ENCODE data around the gene PDYN.
"Not testable (repeated sequence)": the region's sequence is repeated elsewhere in the genome, so short reads cannot be mapped to it uniquely, and the experiment has no call there.

Gene PDYN

GRCh38 chr20:1993986-1994385, at the start of gene PDYN:
Gene PDYN (minus strand): TSS chr20:1994058. CDS start chr20:1983084, 10,974 bp downstream.
- Histone ChIP-seq H3K4me3 (ENCODE audit: insufficient read length, low read depth) (no peak within 1 kb of the TSS), H3K4me1 (ENCODE audit: insufficient read depth, insufficient read length) (no peaks in the 10 kb centered on the region), H3K27me3 (ENCODE audit: insufficient read depth, insufficient read length) (peaks cover 25% of the 10 kb centered on the region), H3K36me3 (ENCODE audit: insufficient read depth, insufficient read length, low read length) (no peaks in the 10 kb centered on the region), H3K9me3 (ENCODE audit: insufficient read depth, low read length) (no peaks in the 10 kb centered on the region), H3K9ac (ENCODE audit: insufficient read length, low read depth) (no peak within 1 kb of the TSS)
- no peak for TF ChIP-seq SUZ12 (IDR thresholded peaks at IDR 0.05; ENCODE audit: extremely low read depth, insufficient read depth, insufficient read length)
- no peak for TF ChIP-seq YY1 (IDR thresholded peaks at IDR 0.05; ENCODE audit: insufficient read depth, insufficient read length)
- no peak for TF ChIP-seq ZNF274 (IDR thresholded peaks at IDR 0.05; ENCODE audit: low read depth, low read length)
- DNase-seq (ENCODE audit: low read depth, low spot score): no peak

- TF ChIP-seq ZNF274 (IDR thresholded peaks at IDR 0.05; ENCODE audit: low read depth, low read length) (no peak), YY1 (IDR thresholded peaks at IDR 0.05; ENCODE audit: insufficient read depth, insufficient read length) (no peak), SUZ12 (IDR thresholded peaks at IDR 0.05; ENCODE audit: extremely low read depth, insufficient read depth, insufficient read length) (no peak)
- H3K4me1 ChIP-seq (ENCODE audit: insufficient read depth, insufficient read length): no peaks in the 10 kb centered on the region
- DNase-seq (ENCODE audit: low read depth, low spot score): no peak
- no peaks in the 10 kb centered on the region for H3K36me3 ChIP-seq (ENCODE audit: insufficient read depth, insufficient read length, low read length)
- H3K9ac ChIP-seq (ENCODE audit: insufficient read length, low read depth): no peak overlapping the region
- H3K9me3 ChIP-seq (ENCODE audit: insufficient read depth, low read length): no peaks in the 10 kb centered on the region
- no peaks in the 10 kb centered on the region for H3K27me3 ChIP-seq (ENCODE audit: insufficient read depth, insufficient read length)
- no peak overlapping the region for H3K4me3 ChIP-seq (ENCODE audit: insufficient read length, low read depth)
Measured at GRCh38 chr20:2042400-2042799, 48.5 kb upstream of the PDYN start.

GRCh38 chr20:2038161-2038560, 44.3 kb upstream of the PDYN start:
- DNase-seq (ENCODE audit: low read depth, low spot score): no peak
- H3K36me3 ChIP-seq (ENCODE audit: insufficient read depth, insufficient read length, low read length): no peaks in the 10 kb centered on the region
- TF ChIP-seq YY1 (IDR thresholded peaks at IDR 0.05; ENCODE audit: insufficient read depth, insufficient read length) (no peak), SUZ12 (IDR thresholded peaks at IDR 0.05; ENCODE audit: extremely low read depth, insufficient read depth, insufficient read length) (no peak), ZNF274 (IDR thresholded peaks at IDR 0.05; ENCODE audit: low read depth, low read length) (no peak)
- peaks cover 3% of the 10 kb centered on the region for H3K27me3 ChIP-seq (ENCODE audit: insufficient read depth, insufficient read length)
- no peak overlapping the region for H3K9ac ChIP-seq (ENCODE audit: insufficient read length, low read depth)
- no peaks in the 10 kb centered on the region for H3K9me3 ChIP-seq (ENCODE audit: insufficient read depth, low read length)
- no peak overlapping the region for H3K4me3 ChIP-seq (ENCODE audit: insufficient read length, low read depth)
- no peaks in the 10 kb centered on the region for H3K4me1 ChIP-seq (ENCODE audit: insufficient read depth, insufficient read length)

GRCh38 chr20:2037296-2037914, 43.5 kb upstream of the PDYN start:
- no peak for DNase-seq (ENCODE audit: low read depth, low spot score)
- H3K36me3 ChIP-seq (ENCODE audit: insufficient read depth, insufficient read length, low read length): no peaks in the 10 kb centered on the region
- no peaks in the 10 kb centered on the region for H3K4me1 ChIP-seq (ENCODE audit: insufficient read depth, insufficient read length)
- no peak overlapping the region for H3K4me3 ChIP-seq (ENCODE audit: insufficient read length, low read depth)
- H3K27me3 ChIP-seq (ENCODE audit: insufficient read depth, insufficient read length): peaks cover 3% of the 10 kb centered on the region
- no peak overlapping the region for H3K9ac ChIP-seq (ENCODE audit: insufficient read length, low read depth)
- no peaks in the 10 kb centered on the region for H3K9me3 ChIP-seq (ENCODE audit: insufficient read depth, low read length)
- TF ChIP-seq YY1 (IDR thresholded peaks at IDR 0.05; ENCODE audit: insufficient read depth, insufficient read length) (no peak), SUZ12 (IDR thresholded peaks at IDR 0.05; ENCODE audit: extremely low read depth, insufficient read depth, insufficient read length) (no peak), ZNF274 (IDR thresholded peaks at IDR 0.05; ENCODE audit: low read depth, low read length) (no peak)

- not testable (repeated sequence) for H3K9ac ChIP-seq (ENCODE audit: insufficient read length, low read depth); H3K4me1 ChIP-seq (ENCODE audit: insufficient read depth, insufficient read length); H3K4me3 ChIP-seq (ENCODE audit: insufficient read length, low read depth); H3K36me3 ChIP-seq (ENCODE audit: insufficient read depth, insufficient read length, low read length); H3K9me3 ChIP-seq (ENCODE audit: insufficient read depth, low read length); DNase-seq (ENCODE audit: low read depth, low spot score); H3K27me3 ChIP-seq (ENCODE audit: insufficient read depth, insufficient read length)
Measured at GRCh38 chr20:2036357-2036756, 42.5 kb upstream of the PDYN start.

GRCh38 chr20:2032168-2032567, 38.3 kb upstream of the PDYN start:
- peaks cover 3% of the 10 kb centered on the region for H3K27me3 ChIP-seq (ENCODE audit: insufficient read depth, insufficient read length)

GRCh38 chr20:2026514-2026913, 32.7 kb upstream of the PDYN start:
- Histone ChIP-seq H3K4me3 (ENCODE audit: insufficient read length, low read depth) (no peak overlapping the region), H3K36me3 (ENCODE audit: insufficient read depth, insufficient read length, low read length) (no peaks in the 10 kb centered on the region), H3K9me3 (ENCODE audit: insufficient read depth, low read length) (peaks cover 15% of the 10 kb centered on the region; the same call in 1 of the 2 replicates), H3K9ac (ENCODE audit: insufficient read length, low read depth) (no peak overlapping the region), H3K27me3 (ENCODE audit: insufficient read depth, insufficient read length) (peaks cover 15% of the 10 kb centered on the region), H3K4me1 (ENCODE audit: insufficient read depth, insufficient read length) (no peaks in the 10 kb centered on the region)
- TF ChIP-seq ZNF274 (IDR thresholded peaks at IDR 0.05; ENCODE audit: low read depth, low read length): no peak
- no peak for TF ChIP-seq YY1 (IDR thresholded peaks at IDR 0.05; ENCODE audit: insufficient read depth, insufficient read length)
- no peak for TF ChIP-seq SUZ12 (IDR thresholded peaks at IDR 0.05; ENCODE audit: extremely low read depth, insufficient read depth, insufficient read length)
- no peak for DNase-seq (ENCODE audit: low read depth, low spot score)

More at GRCh38 chr20:2032168-2032567, 38.3 kb upstream of the PDYN start:
- H3K4me1 ChIP-seq (ENCODE audit: insufficient read depth, insufficient read length): no peaks in the 10 kb centered on the region
- no peak for DNase-seq (ENCODE audit: low read depth, low spot score)
- TF ChIP-seq SUZ12 (IDR thresholded peaks at IDR 0.05; ENCODE audit: extremely low read depth, insufficient read depth, insufficient read length) (no peak), ZNF274 (IDR thresholded peaks at IDR 0.05; ENCODE audit: low read depth, low read length) (no peak), YY1 (IDR thresholded peaks at IDR 0.05; ENCODE audit: insufficient read depth, insufficient read length) (no peak)
- H3K9me3 ChIP-seq (ENCODE audit: insufficient read depth, low read length): peaks cover under 1% of the 10 kb centered on the region; the same call in 1 of the 2 replicates
- no peaks in the 10 kb centered on the region for H3K36me3 ChIP-seq (ENCODE audit: insufficient read depth, insufficient read length, low read length)
- H3K4me3 ChIP-seq (ENCODE audit: insufficient read length, low read depth): no peak overlapping the region
- no peak overlapping the region for H3K9ac ChIP-seq (ENCODE audit: insufficient read length, low read depth)

Measured in NT2/D1 (cell line).